Measurements from ENCODE around the gene RANBP10.
"Not testable (repeated sequence)": the region's sequence is repeated elsewhere in the genome, so short reads cannot be mapped to it uniquely, and the experiment has no call there.

Gene RANBP10

GRCh38 chr16:67779256-67780014 is 26.9 kb downstream of the RANBP10 start:
- no peak for DNase-seq (ENCODE audit: low read depth)

GRCh38 chr16:67775273-67775672 is 31.1 kb downstream of the RANBP10 start:
- DNase-seq (ENCODE audit: low read depth): no peak

GRCh38 chr16:67774457-67774853 is 31.9 kb downstream of the RANBP10 start:
- no peak for DNase-seq (ENCODE audit: low read depth)

- no peak for DNase-seq (ENCODE audit: low read depth)
These were observed 32.5 kb downstream of the RANBP10 start for GRCh38 chr16:67773569-67774456.

- DNase-seq (ENCODE audit: low read depth): no peak
These were observed 33.3 kb downstream of the RANBP10 start for GRCh38 chr16:67773099-67773498.

- no peak for DNase-seq (ENCODE audit: low read depth)
These were observed 35.9 kb downstream of the RANBP10 start for GRCh38 chr16:67770346-67770991.

- no peak for DNase-seq (ENCODE audit: low read depth)
These were observed 38.4 kb downstream of the RANBP10 start for GRCh38 chr16:67767953-67768352.

- DNase-seq (ENCODE audit: low read depth): no peak
These were observed 40.1 kb downstream of the RANBP10 start for GRCh38 chr16:67766291-67766690.

- DNase-seq (ENCODE audit: low read depth): no peak
These were observed 42.1 kb downstream of the RANBP10 start for GRCh38 chr16:67764158-67764667.

GRCh38 chr16:67763066-67763465 is 43.3 kb downstream of the RANBP10 start:
- DNase-seq (ENCODE audit: low read depth): no peak

- no peak for DNase-seq (ENCODE audit: low read depth)
These were observed 44.0 kb downstream of the RANBP10 start for GRCh38 chr16:67762385-67762784.

- no peak for DNase-seq (ENCODE audit: low read depth)
These were observed 44.4 kb downstream of the RANBP10 start for GRCh38 chr16:67761924-67762323.

GRCh38 chr16:67760956-67761230 is 45.5 kb downstream of the RANBP10 start:
- no peak for DNase-seq (ENCODE audit: low read depth)

- no peak for DNase-seq (ENCODE audit: low read depth)
These were observed 46.0 kb downstream of the RANBP10 start for GRCh38 chr16:67760206-67760955.

GRCh38 chr16:67758966-67759365 is 47.4 kb downstream of the RANBP10 start:
- no peak for DNase-seq (ENCODE audit: low read depth)

- DNase-seq (ENCODE audit: low read depth): no peak
These were observed 48.4 kb downstream of the RANBP10 start for GRCh38 chr16:67758006-67758405.

- DNase-seq (ENCODE audit: low read depth): no peak
These were observed 53.7 kb downstream of the RANBP10 start for GRCh38 chr16:67752641-67753040.

- DNase-seq (ENCODE audit: low read depth): not testable (repeated sequence)
These were observed 55.0 kb downstream of the RANBP10 start for GRCh38 chr16:67751331-67751730.

- no peak for DNase-seq (ENCODE audit: low read depth)
These were observed 55.9 kb downstream of the RANBP10 start for GRCh38 chr16:67750466-67750865.

- DNase-seq (ENCODE audit: low read depth): no peak
These were observed 56.8 kb downstream of the RANBP10 start for GRCh38 chr16:67749436-67750078.

- no peak for DNase-seq (ENCODE audit: low read depth)
These were observed 57.5 kb downstream of the RANBP10 start for GRCh38 chr16:67748834-67749233.

Data from activated T-cell treated with anti-CD3 and anti-CD28 coated beads for 24 hours (primary cell).